Middle frontal gyrus (tissue), 1 donor: Measurements from ENCODE around the gene RETREG2.

ENCODE experiments used
- DNase-seq: peaks from one replicate; pipeline ENCODE4 v3.0.0-alpha.2; 2015; ENCODE audit warnings: low spot score; ENCODE audit errors: extremely low spot score

Gene RETREG2

GRCh38 chr2:219213486-219214071, 35.5 kb downstream of the RETREG2 start:
- DNase-seq = no peak

DNA sequence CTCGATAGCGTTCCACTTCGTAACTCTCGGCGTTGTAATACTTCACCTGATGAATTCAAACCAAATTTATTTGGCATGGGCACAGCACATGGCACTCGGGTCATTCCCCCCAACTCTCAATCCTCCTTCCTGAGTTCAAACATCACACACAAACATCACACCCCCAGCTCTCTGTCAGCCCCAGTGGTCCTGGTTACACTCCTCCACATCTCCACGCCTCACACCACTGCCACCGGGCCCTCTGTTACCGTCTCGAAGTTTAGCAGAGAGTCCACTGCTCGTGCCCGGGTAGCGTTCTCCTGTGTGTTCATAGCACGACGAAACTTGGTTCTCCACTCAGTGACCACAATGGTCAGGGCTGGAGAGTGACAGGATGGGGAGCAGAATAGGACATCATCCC, 36.1 kb downstream of the RETREG2 start:
- DNase-seq = no peak

- DNase-seq = no peak
Measured at GRCh38 chr2:219214786-219215185, 36.7 kb downstream of the RETREG2 start.

DNA sequence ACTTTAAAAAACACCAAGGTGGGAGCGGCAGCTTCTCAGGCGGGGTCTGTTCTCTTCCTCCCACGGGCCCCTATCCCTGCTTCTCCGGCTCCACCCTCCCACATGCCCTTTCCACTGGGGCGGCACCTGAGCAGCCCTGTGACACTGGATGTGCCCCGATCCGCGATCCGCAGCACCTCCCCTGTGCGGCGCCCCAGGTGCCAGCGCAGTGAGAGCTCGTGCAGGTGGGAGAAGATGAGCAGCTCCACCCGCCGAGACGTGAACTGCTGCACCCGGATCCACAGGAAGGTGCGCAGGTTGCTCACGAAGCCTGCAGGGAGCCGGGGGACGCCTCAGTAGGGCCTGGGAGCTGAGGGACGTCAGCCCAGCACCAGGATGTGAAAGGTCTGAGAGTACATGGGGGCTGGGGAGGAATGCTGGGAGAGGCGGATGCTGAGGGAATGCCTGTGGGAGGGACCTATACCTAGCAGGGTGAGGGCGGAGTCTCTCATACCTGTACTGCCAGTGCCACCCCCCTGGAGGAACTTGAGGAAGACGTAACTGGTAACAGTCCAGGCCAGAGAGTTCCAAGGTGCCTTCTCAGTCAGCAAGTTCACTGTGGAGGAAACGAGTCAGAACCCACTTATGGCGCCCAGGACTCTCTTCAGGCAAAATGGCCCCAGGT, 37.9 kb downstream of the RETREG2 start:
- DNase-seq = no peak

DNA sequence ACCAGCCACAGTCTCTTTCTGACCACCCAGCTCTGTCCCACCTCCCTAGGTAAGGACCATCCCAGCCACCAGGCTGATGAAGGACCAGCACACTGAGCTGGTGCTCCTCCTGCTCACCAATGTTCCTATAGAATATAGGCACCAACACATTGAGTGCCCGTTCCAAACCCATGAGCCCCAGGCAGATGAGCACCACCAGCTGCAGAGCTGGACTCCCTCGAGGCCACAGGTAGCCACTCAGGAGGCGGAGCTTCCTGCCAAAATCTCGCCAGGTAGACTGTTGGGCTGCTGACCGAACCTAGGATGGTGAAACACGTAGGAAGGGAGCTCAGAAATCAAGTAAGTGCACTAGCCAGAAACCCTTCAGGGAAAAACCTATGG, 38.5 kb downstream of the RETREG2 start:
- DNase-seq = no peak

DNA sequence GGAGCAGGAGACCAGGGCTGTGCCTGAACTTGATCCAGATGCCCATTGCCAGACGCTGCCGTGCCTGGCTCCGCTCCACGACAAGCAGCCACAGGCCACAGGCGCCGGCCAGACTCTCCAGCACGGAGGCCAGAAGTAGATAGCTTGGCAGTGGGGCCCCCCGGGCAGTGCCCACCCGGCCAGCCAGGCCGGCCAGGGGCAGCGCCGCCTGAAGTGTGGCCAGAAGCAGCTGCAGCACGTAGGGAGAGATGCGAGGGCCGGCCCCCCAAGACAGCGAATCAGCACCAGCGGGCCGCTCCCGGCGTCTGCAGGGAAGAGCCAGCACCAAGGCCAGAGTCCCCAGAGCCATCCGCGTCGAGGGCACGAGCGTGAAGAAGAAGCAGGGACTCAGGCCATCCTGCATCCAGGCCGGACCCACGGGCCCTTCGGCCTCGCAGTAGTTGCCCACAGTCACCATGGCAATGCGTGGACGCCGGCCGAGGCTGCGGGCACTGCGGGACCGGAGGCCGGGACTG, 40.2 kb downstream of the RETREG2 start:
- DNase-seq = peak; percentile 15

DNA sequence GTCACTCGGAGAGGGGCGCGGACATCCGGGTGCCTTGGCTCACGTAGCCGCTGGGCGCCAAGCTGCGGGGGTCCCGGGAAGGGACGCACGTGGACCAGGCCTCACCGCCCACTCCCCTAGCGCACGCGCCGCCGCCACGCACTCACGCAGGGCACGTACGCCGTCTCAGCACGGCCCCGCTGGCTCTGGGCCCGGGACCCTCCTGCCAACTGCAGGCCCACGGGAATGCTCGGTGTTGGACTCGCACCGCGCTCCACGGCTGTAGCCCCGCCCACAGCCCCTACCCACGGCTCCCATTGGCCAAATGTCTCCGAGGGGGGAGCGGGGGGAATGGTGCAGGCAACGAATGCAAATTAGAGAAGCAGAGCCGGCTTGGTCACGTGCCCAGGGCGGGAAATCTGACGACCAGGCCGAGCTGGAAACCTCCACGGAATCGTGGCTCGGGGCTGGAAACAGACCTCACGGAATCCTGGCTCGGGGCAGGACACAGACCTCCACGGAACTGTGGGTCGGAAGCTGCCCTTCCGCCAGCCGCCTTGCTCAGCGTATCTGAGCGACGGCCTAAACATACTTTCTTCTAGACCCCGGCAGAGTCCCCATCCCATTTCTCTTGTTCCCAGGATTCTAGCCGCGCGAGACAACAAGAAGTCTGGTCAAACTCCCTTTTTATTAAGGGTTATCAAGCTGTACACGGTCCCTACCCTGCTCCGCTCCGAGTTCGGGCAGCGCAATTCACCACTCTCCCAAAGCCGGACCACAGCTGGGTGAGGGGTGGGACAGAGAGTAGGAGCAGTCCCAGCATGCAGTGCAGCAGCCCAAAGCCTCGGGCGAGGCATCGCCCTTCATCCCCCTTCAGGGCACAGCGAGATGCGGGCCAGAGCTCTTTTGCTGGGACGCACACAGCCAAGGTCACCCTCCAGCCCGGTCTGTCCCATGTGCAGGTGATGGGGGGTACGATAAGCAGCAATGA, 40.9 kb downstream of the RETREG2 start, which contains the start of gene ABCB6:
ABCB6 (minus strand) TSS at position 227 of the 970 bp plus-strand sequence. CDS start 285 bp downstream, outside the sequence.
- DNase-seq = peak; percentile 93

- no peak for DNase-seq
Measured at GRCh38 chr2:219219784-219220532, 41.9 kb downstream of the RETREG2 start.

- no peak for DNase-seq
Measured at GRCh38 chr2:219220652-219221402, 42.8 kb downstream of the RETREG2 start.

DNA sequence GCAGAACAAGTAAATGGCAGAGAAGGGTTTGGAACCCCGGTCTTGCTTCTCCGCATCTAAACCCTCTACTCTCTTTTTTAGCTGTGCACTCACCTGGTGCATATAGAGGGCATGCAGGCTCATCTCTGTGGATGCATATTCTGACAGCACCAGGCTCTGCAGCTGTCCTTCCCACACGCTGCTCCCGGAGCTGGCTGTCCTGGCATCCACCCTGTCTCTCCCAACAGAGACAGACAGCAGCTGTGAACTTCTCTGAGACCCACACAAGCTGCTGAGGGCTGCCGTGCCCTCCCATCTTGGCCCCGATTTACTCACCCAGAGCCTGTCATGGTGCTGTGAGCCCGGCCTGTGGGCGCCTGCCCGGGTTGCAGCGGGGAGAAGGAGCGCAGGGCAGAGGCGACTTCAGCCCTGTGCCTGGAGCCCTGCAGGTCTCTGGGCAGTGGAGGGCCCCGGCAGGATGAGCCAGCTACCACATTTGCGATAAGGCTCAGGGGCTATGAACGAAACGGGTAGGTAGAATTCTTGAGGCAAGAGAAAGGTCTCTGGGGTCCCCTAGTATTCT, 44.0 kb downstream of the RETREG2 start:
- DNase-seq = no peak

DNA sequence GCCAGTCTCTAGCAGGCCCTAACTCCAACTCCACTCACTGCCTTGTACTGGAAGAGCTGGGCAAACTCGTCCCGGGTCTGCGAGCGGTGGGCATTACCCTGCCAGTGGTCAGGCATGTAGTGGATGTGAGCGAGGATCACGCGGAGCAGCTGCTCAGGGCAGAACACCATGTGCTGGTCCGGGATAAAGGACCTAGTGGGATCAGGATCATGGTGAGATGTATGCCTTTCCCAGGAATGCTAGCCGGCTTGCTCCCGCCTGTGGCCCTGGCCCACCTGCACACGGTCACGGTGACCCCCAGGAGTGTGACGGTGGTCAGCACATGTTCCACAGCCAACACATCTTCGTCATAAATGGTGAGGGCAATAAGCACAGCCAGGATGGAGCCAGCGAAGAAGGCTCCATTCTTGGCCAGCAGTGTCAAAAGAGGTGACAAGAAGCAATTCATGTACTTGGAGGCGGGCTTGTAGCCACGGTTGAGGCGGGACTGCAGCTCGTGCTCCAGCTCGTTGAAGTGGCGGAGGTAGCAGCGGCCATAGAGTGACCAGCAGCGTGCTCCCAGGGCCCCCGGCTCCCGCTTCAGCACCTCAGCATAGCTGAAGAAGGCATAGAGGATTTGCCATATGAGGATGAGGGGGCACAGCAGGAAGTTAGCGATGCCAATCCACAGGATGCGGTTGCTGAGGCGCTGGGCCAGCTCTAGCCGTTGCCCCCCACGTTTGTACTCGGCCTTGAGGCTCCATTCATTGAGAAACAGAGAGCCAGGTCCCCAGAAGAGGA, 45.9 kb downstream of the RETREG2 start:
- DNase-seq = no peak

GRCh38 chr2:219225350-219225749, 47.3 kb downstream of the RETREG2 start:
- DNase-seq = no peak

DNA sequence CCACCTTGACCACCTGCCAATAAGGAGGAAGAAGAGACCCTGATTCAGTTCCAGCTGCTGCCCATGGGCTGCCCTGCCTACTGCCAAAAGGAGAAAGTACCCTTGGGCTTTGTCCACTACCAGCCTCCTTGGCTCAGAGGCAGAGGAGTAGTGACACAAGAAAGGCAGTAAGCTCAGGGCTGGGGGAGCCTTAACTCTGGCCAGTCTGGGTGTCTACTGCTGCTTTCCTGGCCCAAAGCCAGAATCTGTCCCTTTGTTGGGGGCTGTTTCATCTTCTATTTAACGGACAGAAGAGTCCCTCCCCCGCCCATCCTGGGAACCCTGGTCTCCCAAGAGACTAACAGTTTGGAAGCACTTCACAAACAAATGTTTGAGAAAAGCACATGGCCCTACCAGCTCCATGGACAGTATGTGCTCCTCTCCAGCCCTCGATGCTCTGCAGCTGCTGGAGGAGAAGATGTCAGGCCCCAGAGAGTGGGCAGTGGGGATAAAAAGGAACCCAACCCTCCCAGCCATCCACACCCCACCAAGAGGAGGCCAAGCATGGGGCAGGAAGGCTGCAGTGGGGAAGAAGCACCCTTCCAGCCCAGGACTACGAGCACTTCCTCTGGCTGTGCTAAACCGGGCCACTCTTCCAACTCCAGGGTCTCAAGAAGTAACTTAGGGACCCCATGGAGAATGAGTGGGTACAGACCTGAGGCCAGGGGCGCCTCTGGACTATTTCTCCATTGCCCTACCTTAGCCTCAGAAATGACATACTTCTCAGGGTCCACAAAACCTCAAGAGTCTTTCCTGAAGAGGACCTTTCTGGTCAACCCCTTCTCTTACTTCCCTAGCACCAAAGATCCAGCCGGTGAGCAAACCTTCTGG, 50.2 kb downstream of the RETREG2 start:
- no peak for DNase-seq

DNA sequence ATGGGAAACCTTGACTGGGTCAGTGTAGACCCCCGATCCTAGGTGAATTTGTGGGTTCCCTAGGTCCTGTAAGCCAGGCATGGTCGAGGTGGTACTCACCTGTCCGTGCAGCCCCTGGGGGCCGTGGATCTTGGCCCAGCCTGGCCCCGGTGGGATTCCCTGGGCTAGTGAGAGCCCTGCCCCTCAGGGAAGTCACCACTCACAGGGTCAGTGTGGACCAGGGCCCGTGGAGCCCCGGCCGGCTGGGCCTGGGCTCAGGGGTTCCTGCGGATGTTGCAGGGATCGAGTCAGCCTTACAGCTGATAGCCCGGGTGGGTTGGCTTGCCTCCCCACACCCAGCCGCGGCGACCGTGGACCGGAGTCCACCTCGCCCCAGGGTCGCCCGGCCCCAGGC, 50.8 kb downstream of the RETREG2 start:
- no peak for DNase-seq

GRCh38 chr2:219229305-219230058, 51.4 kb downstream of the RETREG2 start, which contains the start of the genes ANKZF1 and ATG9A:
Gene ANKZF1 (plus strand): TSS chr2:219229806. CDS start chr2:219230258, 452 bp downstream.
Gene ATG9A (minus strand): TSS chr2:219229636. CDS start chr2:219228024, 1,612 bp downstream.
- DNase-seq = peak; percentile 99

DNA sequence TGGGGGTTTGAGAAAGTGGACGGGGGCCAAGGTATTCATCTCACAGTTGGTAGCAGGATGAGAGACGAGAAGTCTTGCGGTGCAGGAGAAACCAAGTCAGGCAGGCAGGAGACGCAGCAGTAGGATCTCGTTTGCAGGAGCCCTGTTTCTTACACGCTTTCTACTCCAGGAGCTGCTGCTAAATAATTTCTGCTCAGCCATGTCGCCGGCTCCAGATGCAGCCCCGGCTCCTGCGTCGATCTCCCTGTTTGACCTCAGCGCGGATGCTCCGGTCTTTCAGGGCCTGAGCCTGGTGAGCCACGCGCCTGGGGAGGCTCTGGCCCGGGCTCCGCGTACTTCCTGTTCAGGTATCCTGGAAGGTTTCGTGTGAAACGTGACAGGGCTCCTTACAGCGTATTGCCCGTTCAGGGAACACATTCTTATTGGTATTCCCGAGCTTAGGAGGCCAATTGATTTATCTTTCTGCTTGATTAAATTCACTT, 52.0 kb downstream of the RETREG2 start:
- no peak for DNase-seq

DNA sequence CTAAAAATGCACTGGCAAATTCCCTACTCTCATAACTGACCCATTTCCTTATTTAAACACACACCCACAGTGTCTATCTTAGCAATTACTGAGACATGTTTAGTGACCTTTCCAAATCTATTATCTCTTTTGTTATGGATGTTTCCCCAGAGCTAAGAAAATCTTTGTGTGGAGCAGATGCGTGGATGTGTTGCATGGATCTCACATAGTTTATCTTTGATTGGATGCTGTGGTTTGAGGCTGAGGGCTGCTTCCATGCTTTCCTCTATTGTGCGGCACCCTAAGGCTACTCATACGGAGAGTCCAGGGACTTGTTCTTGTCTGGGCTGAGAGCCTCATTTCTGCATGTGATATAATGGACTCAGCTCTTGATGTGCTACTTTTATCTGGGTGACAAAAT, 56.3 kb downstream of the RETREG2 start:
- no peak for DNase-seq
